Cardiac muscle cell (in vitro differentiated cells and primary cell): Measurements from ENCODE around the gene CRTC1. TPM values are rescaled to one million over a fixed set of nuclear protein-coding genes. Genes with fewer than 3 reads are reported as not detected.

Experiments used
- DNase-seq, 2 donors: peaks; one replicate each; pipeline versions ENCODE4 v3.0.0 to v3.0.0-alpha.2; 2010 to 2017; ENCODE audit warnings: low read depth in 1 of 2, low spot score in 1 of 2
- H3K27ac ChIP-seq: fragments of 200-600 bp; sonication (generic); 2 replicates; pipeline ENCODE4 v1.5.1; 2016
- H3K27me3 ChIP-seq: fragments of 200-600 bp; sonication (generic); 2 replicates; pipeline ENCODE4 v1.6.0; 2016; ENCODE audit warnings: control low read depth
- H3K36me3 ChIP-seq: fragments of 200-600 bp; sonication (generic); 2 replicates; pipeline ENCODE4 v1.5.1; 2016; ENCODE audit warnings: control low read depth
- H3K4me1 ChIP-seq: fragments of 200-600 bp; sonication (generic); 2 replicates; pipeline ENCODE4 v1.8.1; 2017; ENCODE audit warnings: low read depth, mild to moderate bottlenecking, mixed run types
- H3K4me3 ChIP-seq: fragments of 200-600 bp; sonication (generic); 2 replicates; pipeline ENCODE4 v1.5.1; 2016; ENCODE audit warnings: mild to moderate bottlenecking
- H3K9me3 ChIP-seq: fragments of 200-600 bp; sonication (generic); 2 replicates; pipeline ENCODE4 v1.5.1; 2017; ENCODE audit warnings: low read depth, mild to moderate bottlenecking, control low read depth
- polyA plus RNA-seq: library from polyadenylated mRNA; unstranded; fragments of >200 nt; fragmentation: Nextera tagmentation; extraction: Ambion mirVana; gene quantifications from 2 replicates; pipeline ENCODE4 v1.2.1, GENCODE V29; 2016
- total RNA-seq: library from RNA; depleted of rRNA; stranded (reverse); fragments of >200 nt; gene quantifications from 2 replicates; pipeline ENCODE4 v1.2.3, GENCODE V29; 2016
- TF ChIP-seq, protein P1 (sequence below): IDR thresholded peaks from 2 replicates; pipeline ENCODE4 v1.5.1; 2012; ENCODE audit warnings: low read depth, mild to moderate bottlenecking, low read length

Gene CRTC1
- total and polyA plus RNA-seq, 2 experiments from 2014 or later, result 4.0 to 13.8 TPM

GRCh38 chr19:18715416-18715815, 31.9 kb downstream of the CRTC1 start:
- no peaks in the 10 kb centered on the region for H3K9me3 ChIP-seq
- no peak for DNase-seq
- peaks cover 7% of the 10 kb centered on the region for H3K4me1 ChIP-seq
- TF ChIP-seq, protein P1, sequence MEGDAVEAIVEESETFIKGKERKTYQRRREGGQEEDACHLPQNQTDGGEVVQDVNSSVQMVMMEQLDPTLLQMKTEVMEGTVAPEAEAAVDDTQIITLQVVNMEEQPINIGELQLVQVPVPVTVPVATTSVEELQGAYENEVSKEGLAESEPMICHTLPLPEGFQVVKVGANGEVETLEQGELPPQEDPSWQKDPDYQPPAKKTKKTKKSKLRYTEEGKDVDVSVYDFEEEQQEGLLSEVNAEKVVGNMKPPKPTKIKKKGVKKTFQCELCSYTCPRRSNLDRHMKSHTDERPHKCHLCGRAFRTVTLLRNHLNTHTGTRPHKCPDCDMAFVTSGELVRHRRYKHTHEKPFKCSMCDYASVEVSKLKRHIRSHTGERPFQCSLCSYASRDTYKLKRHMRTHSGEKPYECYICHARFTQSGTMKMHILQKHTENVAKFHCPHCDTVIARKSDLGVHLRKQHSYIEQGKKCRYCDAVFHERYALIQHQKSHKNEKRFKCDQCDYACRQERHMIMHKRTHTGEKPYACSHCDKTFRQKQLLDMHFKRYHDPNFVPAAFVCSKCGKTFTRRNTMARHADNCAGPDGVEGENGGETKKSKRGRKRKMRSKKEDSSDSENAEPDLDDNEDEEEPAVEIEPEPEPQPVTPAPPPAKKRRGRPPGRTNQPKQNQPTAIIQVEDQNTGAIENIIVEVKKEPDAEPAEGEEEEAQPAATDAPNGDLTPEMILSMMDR, result no peak
- no peaks in the 10 kb centered on the region for H3K36me3 ChIP-seq
- no peak overlapping the region for H3K4me3 ChIP-seq
- H3K27me3 ChIP-seq, result no peaks in the 10 kb centered on the region
- H3K27ac ChIP-seq, result no peak overlapping the region

DNA sequence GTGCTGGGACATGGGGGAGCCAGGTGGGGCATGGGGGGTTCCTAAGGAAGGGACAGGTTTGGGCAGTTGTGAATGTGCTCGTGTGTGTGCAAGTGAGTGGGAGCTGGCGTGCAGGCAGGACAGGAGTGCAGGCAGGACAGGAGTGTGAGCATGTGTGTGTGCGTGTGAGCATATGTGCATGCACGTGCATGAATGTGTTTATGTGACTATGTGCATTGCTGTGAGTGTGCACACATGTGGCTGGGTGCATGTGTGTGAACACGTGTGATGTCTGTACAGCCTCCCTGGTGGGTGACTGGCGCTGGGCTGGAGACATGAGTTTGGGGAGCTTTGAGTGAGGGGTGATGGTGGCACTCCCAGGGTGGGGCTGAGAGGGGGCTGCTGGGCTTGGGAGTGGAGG, 33.4 kb downstream of the CRTC1 start:
- Histone ChIP-seq H3K4me1 (peaks cover 7% of the 10 kb centered on the region), H3K27ac (no peak overlapping the region), H3K27me3 (no peaks in the 10 kb centered on the region), H3K4me3 (no peak overlapping the region), H3K36me3 (no peaks in the 10 kb centered on the region), H3K9me3 (no peaks in the 10 kb centered on the region)
- TF ChIP-seq, protein P1, result no peak
- DNase-seq, result no peak

- TF ChIP-seq, protein P1, result no peak
- Histone ChIP-seq H3K4me3 (no peak overlapping the region), H3K27me3 (no peaks in the 10 kb centered on the region), H3K36me3 (no peaks in the 10 kb centered on the region), H3K9me3 (no peaks in the 10 kb centered on the region), H3K27ac (no peak overlapping the region), H3K4me1 (peaks cover 7% of the 10 kb centered on the region)
- no peak for DNase-seq
These were observed 34.1 kb downstream of the CRTC1 start for GRCh38 chr19:18717601-18718000.

- H3K4me1 ChIP-seq, result peaks cover 7% of the 10 kb centered on the region
- no peak for DNase-seq
- H3K36me3 ChIP-seq, result no peaks in the 10 kb centered on the region
- no peaks in the 10 kb centered on the region for H3K9me3 ChIP-seq
- no peaks in the 10 kb centered on the region for H3K27me3 ChIP-seq
- TF ChIP-seq, protein P1, result no peak
- no peak overlapping the region for H3K27ac ChIP-seq
- H3K4me3 ChIP-seq, result no peak overlapping the region
These were observed 34.6 kb downstream of the CRTC1 start for GRCh38 chr19:18718015-18718526.

GRCh38 chr19:18718846-18719458, 35.5 kb downstream of the CRTC1 start:
- peak overlapping the region; percentile 68 for H3K27ac ChIP-seq
- TF ChIP-seq, protein P1, result no peak

More at GRCh38 chr19:18718846-18719458, 35.5 kb downstream of the CRTC1 start:
- no peak for DNase-seq
- no peaks in the 10 kb centered on the region for H3K27me3 ChIP-seq
- H3K4me3 ChIP-seq, result no peak overlapping the region
- peaks cover 7% of the 10 kb centered on the region for H3K4me1 ChIP-seq
- H3K36me3 ChIP-seq, result no peaks in the 10 kb centered on the region
- no peaks in the 10 kb centered on the region for H3K9me3 ChIP-seq
